Mesendoderm (in vitro differentiated cells): ENCODE measurements around the gene TARM1. TPM values are rescaled to one million over a fixed set of nuclear protein-coding genes. Genes with fewer than 3 reads are reported as not detected.

Experiments used
- DNase-seq: peaks from one replicate; pipeline ENCODE4 v3.0.0; 2013
- H2AK5ac ChIP-seq: 2 replicates; pipeline ENCODE4 v1.6.1; 2013; ENCODE audit warnings: low read length, inconsistent platforms
- H2BK120ac ChIP-seq: 2 replicates; pipeline ENCODE4 v1.6.1; 2013; ENCODE audit warnings: low read depth, mild to moderate bottlenecking, low read length, moderate library complexity, mixed read lengths
- H2BK15ac ChIP-seq: replicated peaks from 2 replicates; pipeline ENCODE4 v1.6.1; 2013; ENCODE audit warnings: low read depth, mild to moderate bottlenecking, moderate library complexity
- H2BK5ac ChIP-seq: 2 replicates; pipeline ENCODE4 v1.6.1; 2013; ENCODE audit warnings: low read length, inconsistent platforms
- H3K18ac ChIP-seq: 2 replicates; pipeline ENCODE4 v1.6.1; 2013; ENCODE audit warnings: mild to moderate bottlenecking, low read length, mixed read lengths
- H3K23ac ChIP-seq: one replicate; pipeline ENCODE4 v1.6.1; 2013; ENCODE audit warnings: low read length
- H3K27ac ChIP-seq: 2 replicates; pipeline ENCODE4 v1.5.1; 2013; ENCODE audit warnings: low read depth, mild to moderate bottlenecking, inconsistent platforms, low read length, moderate library complexity
- H3K27me3 ChIP-seq: 2 replicates; pipeline ENCODE4 v1.6.1; 2013; ENCODE audit warnings: low read length, control low read depth, mild to moderate bottlenecking, inconsistent platforms; ENCODE audit not compliant: insufficient read depth, poor library complexity
- H3K36me3 ChIP-seq: 2 replicates; pipeline ENCODE4 v1.6.1; 2013; ENCODE audit warnings: low read length, inconsistent platforms; ENCODE audit not compliant: control insufficient read depth, insufficient read depth
- H3K4ac ChIP-seq: one replicate; pipeline ENCODE4 v1.6.1; 2013; ENCODE audit warnings: low read depth, mild to moderate bottlenecking, low read length, moderate library complexity
- H3K4me1 ChIP-seq: 2 replicates; pipeline ENCODE4 v1.6.1; 2013; ENCODE audit warnings: low read depth, low read length, inconsistent platforms; ENCODE audit not compliant: control insufficient read depth
- H3K4me2 ChIP-seq: 2 replicates; pipeline ENCODE4 v1.6.1; 2013; ENCODE audit warnings: low read length
- H3K4me3 ChIP-seq: 2 replicates; pipeline ENCODE4 v1.5.1; 2013; ENCODE audit warnings: mild to moderate bottlenecking, low read length
- H3K56ac ChIP-seq: one replicate; pipeline ENCODE4 v1.6.1; 2013; ENCODE audit warnings: low read length
- H3K79me1 ChIP-seq: 2 replicates; pipeline ENCODE4 v1.6.1; 2013; ENCODE audit warnings: low read length, inconsistent platforms
- H3K79me2 ChIP-seq: 2 replicates; pipeline ENCODE4 v1.6.1; 2013; ENCODE audit warnings: mild to moderate bottlenecking, low read length; ENCODE audit not compliant: control insufficient read depth, insufficient read depth
- H3K9ac ChIP-seq: 2 replicates; pipeline ENCODE4 v1.6.1; 2013; ENCODE audit warnings: low read length, inconsistent platforms
- H4K5ac ChIP-seq: one replicate; pipeline ENCODE4 v1.6.1; 2013; ENCODE audit warnings: low read length
- H4K8ac ChIP-seq: one replicate; pipeline ENCODE4 v1.6.1; 2013; ENCODE audit warnings: low read depth, mild to moderate bottlenecking, control low read depth, low read length, moderate library complexity
- WGBS: extraction: QIAGEN DNeasy Blood & Tissue Kit; methylation state at CpG from one replicate; pipeline ENCODE4 v1.1.7; 2013; ENCODE audit warnings: low lambda C conversion rate, missing lambda C conversion rate; ENCODE audit not compliant: insufficient coverage; ENCODE audit errors: extremely low coverage; 5-methylcytosine and 5-hydroxymethylcytosine counted together
- polyA plus RNA-seq, 2 experiments: library from polyadenylated mRNA; stranded (reverse); fragments of 200-250 nt; gene quantifications; one replicate each; pipeline ENCODE4 v1.2.3, GENCODE V29; 2013

Gene TARM1
- not detected for polyA plus RNA-seq (2013, experiment 1 of 2)
- not detected for polyA plus RNA-seq (2013, experiment 2 of 2)

DNA sequence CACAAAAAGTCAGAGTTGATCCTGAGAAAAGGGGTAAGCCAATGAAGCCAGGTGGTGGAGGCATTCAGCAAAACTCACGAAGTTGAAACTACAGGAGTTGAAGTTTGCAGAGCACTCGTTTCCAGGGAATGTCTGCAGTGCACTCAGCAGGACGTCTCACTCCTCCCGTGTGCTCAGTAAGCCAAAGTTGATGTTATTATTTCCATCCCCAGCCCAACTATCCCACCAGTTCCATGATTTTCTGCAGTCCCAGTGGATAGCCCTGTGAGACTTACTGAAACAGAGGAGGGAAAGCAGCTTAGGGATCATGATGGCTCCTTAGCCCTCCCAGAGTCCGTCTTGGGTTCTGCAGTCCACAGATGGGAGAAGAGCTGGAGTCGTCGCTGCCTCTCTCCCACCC is at the start of gene TARM1:
Gene TARM1 (minus strand): TSS at position 334 of the 400 bp plus-strand sequence. CDS start 25 bp downstream, at position 309.
- Histone ChIP-seq H2AK5ac (no peak within 1 kb of the TSS), H3K79me2 (no peaks in the 10 kb centered on the region), H3K9ac (no peak within 1 kb of the TSS), H3K4me2 (no peak within 1 kb of the TSS), H3K27me3 (no peaks in the 10 kb centered on the region), H3K23ac (no peak within 1 kb of the TSS), H2BK120ac (no peak within 1 kb of the TSS), H3K18ac (no peak within 1 kb of the TSS), H3K56ac (no peak within 1 kb of the TSS), H3K79me1 (no peaks in the 10 kb centered on the region), H2BK15ac (no peak within 1 kb of the TSS), H4K5ac (no peak within 1 kb of the TSS), H3K36me3 (no peaks in the 10 kb centered on the region), H4K8ac (no peak within 1 kb of the TSS), H3K27ac (no peak within 1 kb of the TSS), H3K4me1 (no peaks in the 10 kb centered on the region), H2BK5ac (no peak within 1 kb of the TSS), H3K4ac (no peak within 1 kb of the TSS), H3K4me3 (no peak within 1 kb of the TSS)
- no peak for DNase-seq
- WGBS, result no CpG with 5 or more reads among the region's 7 CpGs

DNA sequence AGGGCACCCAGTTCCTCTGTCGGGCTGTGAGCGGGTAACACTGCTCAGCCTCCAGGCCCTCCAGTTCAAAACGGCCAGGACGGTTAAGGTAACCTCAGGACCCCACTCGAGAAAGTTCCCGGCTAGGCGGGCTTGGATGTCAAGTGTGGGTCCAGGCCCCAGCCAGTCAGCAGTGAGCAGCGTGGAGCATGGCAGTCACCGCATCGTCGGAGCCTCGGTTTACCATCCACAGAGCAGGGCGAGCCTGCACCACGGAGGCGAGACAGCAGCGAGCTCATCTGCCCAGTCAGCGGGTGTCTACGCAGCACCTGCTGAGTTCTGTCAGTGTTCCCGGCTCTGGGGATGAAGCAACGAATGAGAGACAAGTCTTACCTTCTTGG is 48.4 kb upstream of the TARM1 start:
- WGBS, result no CpG with 5 or more reads among the region's 20 CpGs
- H3K23ac ChIP-seq, result no peak overlapping the region
- H3K56ac ChIP-seq, result no peak overlapping the region
- H2BK15ac ChIP-seq, result no peak overlapping the region
- no peak overlapping the region for H3K4me2 ChIP-seq
- no peaks in the 10 kb centered on the region for H3K4me1 ChIP-seq
- H3K27me3 ChIP-seq, result no peaks in the 10 kb centered on the region
- H3K36me3 ChIP-seq, result peaks cover 12% of the 10 kb centered on the region
- DNase-seq, result no peak
- H3K4ac ChIP-seq, result no peak overlapping the region
- H3K79me2 ChIP-seq, result no peaks in the 10 kb centered on the region
- no peak overlapping the region for H3K27ac ChIP-seq
- no peak overlapping the region for H4K8ac ChIP-seq
- no peaks in the 10 kb centered on the region for H3K79me1 ChIP-seq
- no peak overlapping the region for H4K5ac ChIP-seq
- no peak overlapping the region for H2AK5ac ChIP-seq
- H2BK5ac ChIP-seq, result no peak overlapping the region
- no peak overlapping the region for H3K18ac ChIP-seq
- H2BK120ac ChIP-seq, result no peak overlapping the region
- H3K9ac ChIP-seq, result no peak overlapping the region
- no peak overlapping the region for H3K4me3 ChIP-seq

DNA sequence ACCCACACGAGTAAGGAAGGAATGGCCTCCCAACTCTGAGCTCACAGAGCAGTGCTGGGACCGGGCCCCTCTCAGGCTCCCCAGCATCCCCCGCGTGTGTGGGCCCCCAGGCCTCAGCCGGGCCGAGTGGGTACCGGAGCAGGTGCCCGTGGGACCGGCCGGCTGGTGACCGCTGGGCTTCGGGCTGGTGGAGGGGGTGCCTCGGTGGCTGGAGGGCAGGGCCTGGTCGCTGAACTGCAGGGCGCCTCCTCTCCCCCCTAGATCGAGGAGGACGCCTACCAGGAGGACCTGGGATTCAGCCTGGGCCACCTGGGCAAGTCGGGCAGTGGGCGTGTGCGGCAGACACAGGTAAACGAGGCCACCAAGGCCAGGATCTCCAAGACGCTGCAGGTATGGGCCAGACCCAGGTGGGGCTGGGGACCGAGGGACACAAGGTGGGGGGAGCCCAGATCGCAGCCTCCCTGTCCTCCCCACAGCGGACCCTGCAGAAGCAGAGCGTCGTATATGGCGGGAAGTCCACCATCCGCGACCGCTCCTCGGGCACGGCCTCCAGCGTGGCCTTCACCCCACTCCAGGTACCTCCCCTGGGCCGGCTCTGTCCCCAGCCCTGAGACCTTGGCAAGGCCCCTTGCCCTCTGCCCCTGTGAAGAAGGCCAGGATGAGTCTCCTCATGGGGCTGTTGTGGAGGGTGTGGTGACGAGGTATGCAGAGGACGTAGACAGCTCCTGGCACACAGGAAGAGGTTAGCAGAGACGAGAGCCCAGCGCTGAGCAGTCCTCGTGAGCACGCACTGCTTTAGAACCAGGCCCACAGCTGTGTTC is 47.8 kb upstream of the TARM1 start:
- no peak overlapping the region for H3K4ac ChIP-seq
- no peak for DNase-seq
- H3K27ac ChIP-seq, result no peak overlapping the region
- H2BK15ac ChIP-seq, result no peak overlapping the region
- H3K27me3 ChIP-seq, result no peaks in the 10 kb centered on the region
- H2BK5ac ChIP-seq, result no peak overlapping the region
- no peak overlapping the region for H2BK120ac ChIP-seq
- H4K5ac ChIP-seq, result no peak overlapping the region
- no peak overlapping the region for H3K18ac ChIP-seq
- WGBS, result no CpG with 5 or more reads among the region's 41 CpGs
- no peak overlapping the region for H4K8ac ChIP-seq
- no peak overlapping the region for H3K56ac ChIP-seq
- no peak overlapping the region for H3K9ac ChIP-seq
- H3K4me3 ChIP-seq, result no peak overlapping the region
- no peak overlapping the region for H3K23ac ChIP-seq
- H2AK5ac ChIP-seq, result no peak overlapping the region
- no peak overlapping the region for H3K4me2 ChIP-seq
- H3K36me3 ChIP-seq, result peaks cover 12% of the 10 kb centered on the region
- no peaks in the 10 kb centered on the region for H3K79me2 ChIP-seq
- no peaks in the 10 kb centered on the region for H3K79me1 ChIP-seq
- H3K4me1 ChIP-seq, result no peaks in the 10 kb centered on the region

DNA sequence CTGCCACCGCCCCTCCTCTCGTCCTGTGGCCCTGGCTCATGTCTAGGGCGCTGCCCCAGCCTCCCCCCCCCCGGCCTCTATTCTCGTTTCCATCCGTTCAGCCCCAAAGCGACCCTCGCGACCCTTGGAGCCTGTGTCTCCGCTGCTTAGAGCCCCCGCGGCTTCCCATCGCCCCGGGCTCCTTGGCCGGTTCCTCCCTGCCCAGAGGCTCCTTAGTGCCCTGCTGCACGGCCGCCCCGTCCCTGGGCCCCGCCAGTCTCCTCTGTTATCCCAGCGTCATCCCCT is 47.2 kb upstream of the TARM1 start:
- no peaks in the 10 kb centered on the region for H3K79me1 ChIP-seq
- no peak overlapping the region for H2BK120ac ChIP-seq
- no peak overlapping the region for H3K4me3 ChIP-seq
- H3K27ac ChIP-seq, result no peak overlapping the region
- no peak overlapping the region for H2AK5ac ChIP-seq
- H3K79me2 ChIP-seq, result no peaks in the 10 kb centered on the region
- no peak for DNase-seq
- no peak overlapping the region for H2BK15ac ChIP-seq
- H4K8ac ChIP-seq, result no peak overlapping the region
- no peak overlapping the region for H4K5ac ChIP-seq
- peaks cover 12% of the 10 kb centered on the region for H3K36me3 ChIP-seq
- H2BK5ac ChIP-seq, result no peak overlapping the region
- H3K4me2 ChIP-seq, result no peak overlapping the region
- no CpG with 5 or more reads among the region's 20 CpGs for WGBS
- no peaks in the 10 kb centered on the region for H3K4me1 ChIP-seq
- H3K56ac ChIP-seq, result no peak overlapping the region
- H3K4ac ChIP-seq, result no peak overlapping the region
- H3K23ac ChIP-seq, result no peak overlapping the region
- H3K27me3 ChIP-seq, result no peaks in the 10 kb centered on the region
- no peak overlapping the region for H3K18ac ChIP-seq
- no peak overlapping the region for H3K9ac ChIP-seq

DNA sequence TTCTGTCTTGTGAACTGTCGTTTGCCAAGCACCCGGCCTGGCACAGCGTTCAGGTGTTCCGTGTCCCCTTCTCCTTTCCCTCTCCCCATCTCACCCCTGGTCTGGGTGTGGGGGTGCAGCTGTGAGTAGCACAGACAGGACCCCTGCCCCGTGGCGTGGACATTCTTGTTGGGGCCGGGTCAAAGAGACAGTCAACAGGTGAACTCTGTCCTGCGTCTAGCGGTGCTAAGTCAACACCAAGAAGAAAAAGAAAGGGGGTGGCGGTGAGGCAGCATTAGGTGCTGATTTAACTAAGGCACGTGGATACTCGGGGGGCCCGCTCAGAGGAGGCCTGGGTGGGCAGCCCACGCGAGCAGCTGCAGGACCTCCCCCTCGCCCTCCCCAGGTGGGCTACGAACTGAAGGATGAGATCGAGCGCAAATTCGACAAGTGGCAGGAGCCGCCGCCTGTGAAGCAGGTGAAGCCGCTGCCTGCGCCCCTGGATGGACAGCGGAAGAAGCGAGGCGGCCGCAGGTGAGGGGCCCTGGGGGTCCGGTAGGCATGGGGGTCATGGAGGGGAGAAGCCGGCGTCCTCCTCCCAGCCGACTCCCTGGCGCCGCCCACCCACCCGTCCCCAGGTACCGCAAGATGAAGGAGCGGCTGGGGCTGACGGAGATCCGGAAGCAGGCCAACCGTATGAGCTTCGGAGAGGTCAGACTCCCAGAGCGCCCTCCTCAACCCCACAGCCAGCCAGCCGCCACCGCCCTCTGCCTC is 46.7 kb upstream of the TARM1 start:
- no CpG with 5 or more reads among the region's 44 CpGs for WGBS
- H3K27me3 ChIP-seq, result no peaks in the 10 kb centered on the region
- H3K9ac ChIP-seq, result no peak overlapping the region
- H4K8ac ChIP-seq, result no peak overlapping the region
- no peaks in the 10 kb centered on the region for H3K4me1 ChIP-seq
- H2BK5ac ChIP-seq, result no peak overlapping the region
- H2AK5ac ChIP-seq, result no peak overlapping the region
- no peaks in the 10 kb centered on the region for H3K79me2 ChIP-seq
- H3K23ac ChIP-seq, result no peak overlapping the region
- no peak overlapping the region for H3K4me2 ChIP-seq
- H2BK15ac ChIP-seq, result no peak overlapping the region
- no peak overlapping the region for H3K27ac ChIP-seq
- peaks cover 12% of the 10 kb centered on the region for H3K36me3 ChIP-seq
- no peaks in the 10 kb centered on the region for H3K79me1 ChIP-seq
- H3K56ac ChIP-seq, result no peak overlapping the region
- H4K5ac ChIP-seq, result no peak overlapping the region
- no peak for DNase-seq
- H2BK120ac ChIP-seq, result no peak overlapping the region
- no peak overlapping the region for H3K4ac ChIP-seq
- H3K4me3 ChIP-seq, result no peak overlapping the region
- H3K18ac ChIP-seq, result no peak overlapping the region
